Measurements from ENCODE around the gene SLC47A1.
"Not testable (repeated sequence)": the region's sequence is repeated elsewhere in the genome, so short reads cannot be mapped to it uniquely, and the experiment has no call there.

The SLC47A1 gene, protein sequence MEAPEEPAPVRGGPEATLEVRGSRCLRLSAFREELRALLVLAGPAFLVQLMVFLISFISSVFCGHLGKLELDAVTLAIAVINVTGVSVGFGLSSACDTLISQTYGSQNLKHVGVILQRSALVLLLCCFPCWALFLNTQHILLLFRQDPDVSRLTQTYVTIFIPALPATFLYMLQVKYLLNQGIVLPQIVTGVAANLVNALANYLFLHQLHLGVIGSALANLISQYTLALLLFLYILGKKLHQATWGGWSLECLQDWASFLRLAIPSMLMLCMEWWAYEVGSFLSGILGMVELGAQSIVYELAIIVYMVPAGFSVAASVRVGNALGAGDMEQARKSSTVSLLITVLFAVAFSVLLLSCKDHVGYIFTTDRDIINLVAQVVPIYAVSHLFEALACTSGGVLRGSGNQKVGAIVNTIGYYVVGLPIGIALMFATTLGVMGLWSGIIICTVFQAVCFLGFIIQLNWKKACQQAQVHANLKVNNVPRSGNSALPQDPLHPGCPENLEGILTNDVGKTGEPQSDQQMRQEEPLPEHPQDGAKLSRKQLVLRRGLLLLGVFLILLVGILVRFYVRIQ

DNA sequence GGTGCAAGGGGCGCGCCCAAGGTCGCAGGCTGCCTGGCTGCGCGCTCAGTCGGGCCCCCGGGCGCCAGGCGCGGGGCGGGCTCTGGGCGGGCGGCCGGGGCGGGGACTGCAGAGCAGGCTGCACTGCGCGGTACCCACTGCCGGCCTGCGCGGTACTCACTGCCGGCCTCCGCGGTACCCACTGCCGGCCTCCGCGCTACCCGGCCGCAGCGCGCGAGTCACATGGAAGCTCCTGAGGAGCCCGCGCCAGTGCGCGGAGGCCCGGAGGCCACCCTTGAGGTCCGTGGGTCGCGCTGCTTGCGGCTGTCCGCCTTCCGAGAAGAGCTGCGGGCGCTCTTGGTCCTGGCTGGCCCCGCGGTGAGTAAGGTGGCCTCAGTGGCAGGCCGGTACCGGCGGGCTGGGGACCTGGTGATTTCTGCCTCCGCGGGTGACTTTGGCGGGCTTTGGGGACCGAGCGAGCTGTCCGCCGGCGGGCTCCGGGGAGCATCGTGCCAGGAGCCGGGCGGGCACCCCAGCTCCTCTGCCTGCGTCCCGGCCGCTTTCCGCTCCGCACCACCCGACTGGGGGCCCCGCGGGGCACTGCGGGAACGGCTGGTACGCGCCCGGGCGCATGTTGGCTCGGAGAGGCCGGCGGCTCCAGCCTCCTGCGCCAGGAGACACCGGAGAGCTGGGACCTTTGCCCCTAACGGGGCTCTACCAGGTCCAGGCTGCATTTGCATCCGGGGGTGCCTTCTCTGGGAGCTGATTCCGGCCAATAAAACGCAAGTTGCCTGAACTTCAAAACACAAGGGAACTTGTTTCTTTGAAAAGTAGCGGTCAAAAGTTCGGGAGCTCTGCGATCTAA lies at the start of gene SLC47A1:
Gene SLC47A1, plus strand, starts transcription at position 137 of the 844 bp plus-strand sequence. Its CDS starts 86 bp downstream, at position 223.
- peak; percentile 77 for DNase-seq

DNA sequence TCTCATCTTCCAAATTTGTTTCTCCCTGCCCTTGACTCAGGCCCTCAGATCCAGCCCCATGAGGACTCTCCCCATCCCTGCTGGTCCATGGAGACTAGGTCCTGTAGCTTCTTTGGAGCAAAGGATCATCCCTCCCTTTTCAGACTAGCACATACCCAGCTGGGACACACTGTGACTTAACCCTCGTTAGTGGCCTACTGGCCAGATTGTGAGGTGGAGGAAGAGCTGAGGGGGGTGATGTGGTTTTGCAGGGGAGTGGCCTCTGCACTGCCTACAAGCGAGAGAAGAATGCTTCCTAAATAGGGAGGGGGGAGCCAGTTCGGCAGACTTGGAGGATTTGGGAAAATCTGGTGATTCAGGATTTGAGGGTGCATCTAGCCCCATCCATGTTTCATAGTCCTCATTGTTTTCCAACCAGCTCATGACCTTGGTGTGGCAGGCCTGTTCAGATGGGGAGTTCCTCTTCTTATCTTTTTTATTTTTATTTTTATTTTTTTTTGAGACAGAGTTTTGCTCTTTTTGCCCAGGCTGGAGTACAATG lies 47.8 kb upstream of the SLC47A1 start:
- DNase-seq: no peak

DNA sequence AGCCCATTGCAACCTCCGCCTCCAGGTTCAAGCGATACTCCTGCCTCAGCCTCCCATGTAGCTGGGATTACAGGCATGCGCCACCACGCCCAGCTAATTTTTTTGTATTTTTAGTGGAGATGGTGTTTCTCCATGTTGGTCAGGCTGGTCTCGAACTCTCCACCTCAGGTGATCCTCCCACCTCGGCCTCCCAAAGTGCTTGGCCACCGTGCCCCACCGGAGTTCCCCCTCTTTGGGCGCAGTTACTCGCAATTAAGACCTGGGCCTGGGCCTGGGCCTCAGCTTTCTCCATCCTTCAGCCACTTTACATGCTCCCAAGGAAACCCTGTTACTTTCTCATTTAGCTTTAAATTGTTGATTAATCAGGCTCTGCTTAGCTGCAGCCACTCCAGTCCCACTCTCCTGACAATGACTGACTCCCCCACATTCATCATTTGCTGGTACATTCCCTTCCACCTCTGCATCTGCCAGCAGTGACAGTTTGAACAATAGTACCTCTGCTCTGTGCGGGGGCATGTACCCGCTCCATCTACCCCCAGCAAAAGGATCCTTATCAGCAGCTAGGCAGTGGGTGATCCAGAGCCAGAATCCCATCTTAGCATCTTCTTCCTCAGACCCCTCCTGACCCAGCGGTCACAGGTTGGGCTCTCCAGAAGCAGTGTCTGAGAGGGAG lies 47.2 kb upstream of the SLC47A1 start:
- no peak for DNase-seq

DNA sequence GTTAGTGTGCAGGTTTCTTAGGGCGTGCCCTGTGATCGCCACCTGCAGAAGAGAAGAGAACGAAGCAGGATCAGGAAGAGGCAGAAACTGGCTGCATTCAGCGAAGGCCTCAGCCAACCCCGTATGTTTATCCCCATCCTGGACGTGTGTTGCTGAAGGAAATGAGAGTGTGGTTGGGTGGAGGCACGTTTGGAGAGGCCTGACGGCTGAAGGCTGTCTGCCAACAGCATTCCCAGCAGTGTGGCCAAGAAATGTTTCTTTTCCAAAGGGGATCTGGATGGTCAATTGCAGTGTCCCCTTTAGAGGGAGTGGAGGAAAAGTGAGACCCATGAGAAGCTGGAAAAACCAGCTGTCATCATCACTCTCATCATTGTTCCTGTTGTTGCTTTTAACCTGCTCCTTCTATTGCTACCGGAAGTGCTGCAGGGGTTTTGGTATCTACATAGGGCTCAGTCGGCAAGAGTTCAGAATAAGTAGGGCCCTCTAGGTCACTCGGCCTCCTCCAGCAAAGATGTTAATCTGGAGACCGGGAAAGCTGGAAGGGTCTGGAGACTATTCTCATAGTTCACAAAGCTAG lies 46.5 kb upstream of the SLC47A1 start:
- DNase-seq: no peak

DNA sequence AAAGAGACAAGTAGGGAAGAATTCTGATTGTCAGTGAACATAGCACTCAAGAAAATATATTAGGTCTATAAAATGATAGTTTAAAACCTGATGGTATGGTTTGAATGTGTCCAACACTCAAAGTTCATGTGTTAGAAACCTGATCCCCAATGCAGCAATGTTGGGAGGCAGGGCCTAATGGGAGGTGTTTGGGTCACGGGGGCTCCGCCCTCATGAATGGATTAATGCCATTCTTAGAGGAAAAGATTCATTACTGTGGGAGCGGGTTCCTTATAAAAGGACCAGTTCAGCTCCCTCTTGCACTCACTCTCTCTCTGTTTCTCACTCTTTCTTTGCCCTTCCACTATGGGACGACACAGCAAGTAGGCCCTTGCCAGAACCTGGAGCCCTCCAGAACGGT lies 41.5 kb upstream of the SLC47A1 start:
- DNase-seq: no peak

DNA sequence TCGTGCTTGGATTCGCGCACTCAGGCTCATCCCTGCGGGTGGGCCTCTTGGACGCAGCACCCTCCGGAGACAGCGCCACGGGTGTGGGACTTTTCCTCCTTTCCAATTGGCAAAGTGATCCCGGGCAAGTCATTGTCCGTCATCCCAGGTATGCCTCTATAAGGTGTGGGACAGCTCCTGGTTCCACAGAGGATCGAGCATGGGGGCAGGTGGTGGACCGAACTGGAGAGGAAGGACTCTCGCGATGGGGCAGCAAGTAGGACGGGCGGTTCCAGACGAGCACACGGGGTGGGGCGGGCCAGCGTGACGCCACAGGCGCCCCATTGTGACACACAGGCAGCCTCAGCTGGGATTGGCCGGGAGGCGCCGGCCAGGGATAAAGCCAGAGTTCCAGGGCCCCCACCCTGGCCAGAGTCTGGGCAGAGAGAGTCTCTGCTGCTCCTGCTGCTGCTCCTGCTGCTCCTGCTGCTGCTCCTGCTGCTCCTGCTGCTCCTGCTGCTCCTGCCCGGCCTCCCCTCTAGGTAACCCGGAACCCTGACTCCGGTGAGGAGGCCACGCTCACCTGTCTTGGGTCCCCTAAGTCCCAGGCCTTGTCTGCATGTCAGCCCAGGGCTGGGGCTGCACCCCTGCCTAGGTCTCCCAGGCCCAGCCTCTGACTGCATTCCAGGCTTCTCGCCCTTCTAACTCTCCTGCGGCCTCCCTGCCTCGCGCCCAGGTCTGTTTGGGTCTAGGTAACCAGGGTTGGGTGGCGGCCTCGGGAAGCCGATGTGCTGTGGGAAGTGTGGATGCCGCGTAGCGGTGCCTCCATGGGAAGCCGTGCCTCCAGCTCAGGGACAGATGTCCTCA lies 38.5 kb upstream of the SLC47A1 start:
- no peak for DNase-seq

DNA sequence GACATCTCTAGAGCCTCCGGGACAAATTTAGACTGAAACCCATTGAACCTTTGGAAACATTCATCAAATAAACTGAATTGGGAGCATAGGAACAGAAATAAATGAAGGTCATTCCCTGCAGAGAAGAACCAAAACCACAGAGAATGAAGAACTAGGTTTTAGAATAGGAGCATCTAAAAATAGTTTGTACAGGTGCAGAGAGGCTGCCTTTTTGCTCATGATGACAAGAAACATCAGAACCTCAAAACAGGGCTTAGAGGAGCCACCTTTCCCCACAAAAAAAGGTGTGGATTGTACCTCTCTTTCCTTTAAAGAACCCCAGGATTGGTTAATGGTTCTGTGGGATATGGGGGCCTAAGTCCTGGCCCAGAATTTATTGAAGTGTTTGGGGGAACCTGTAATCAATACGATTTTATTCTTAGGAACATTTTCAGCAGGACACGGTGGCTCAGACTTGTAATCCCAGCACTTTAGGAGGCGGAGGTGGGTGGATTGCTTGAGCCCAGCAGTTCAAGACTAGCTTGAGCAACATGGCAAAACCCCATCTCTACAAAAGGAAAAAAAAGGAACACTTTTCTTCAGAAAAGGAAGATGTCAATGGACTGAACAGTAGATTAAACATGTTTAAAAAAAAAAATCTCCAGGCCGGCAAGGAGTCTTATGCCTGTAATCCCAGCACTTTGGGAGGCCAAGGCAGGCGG lies 37.7 kb upstream of the SLC47A1 start:
- no peak for DNase-seq

DNA sequence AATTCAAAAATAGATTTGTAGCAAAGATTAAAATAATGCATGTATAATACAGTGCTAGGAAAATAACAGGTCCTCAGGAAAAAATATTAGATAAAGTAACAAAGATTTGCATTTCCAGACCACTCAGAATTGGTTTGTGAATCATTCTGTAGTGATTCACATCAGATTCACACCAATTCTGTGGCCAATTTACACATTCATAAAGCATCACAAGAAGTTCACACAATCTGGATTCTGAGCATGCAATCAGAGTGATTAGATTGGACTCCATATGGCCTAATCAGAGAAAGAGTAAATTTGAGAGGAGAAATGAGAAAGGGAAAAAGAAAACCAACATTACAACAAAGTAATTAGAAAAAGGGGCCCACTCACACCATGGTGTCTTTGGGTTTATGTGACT lies 36.0 kb upstream of the SLC47A1 start:
- DNase-seq: no peak

DNA sequence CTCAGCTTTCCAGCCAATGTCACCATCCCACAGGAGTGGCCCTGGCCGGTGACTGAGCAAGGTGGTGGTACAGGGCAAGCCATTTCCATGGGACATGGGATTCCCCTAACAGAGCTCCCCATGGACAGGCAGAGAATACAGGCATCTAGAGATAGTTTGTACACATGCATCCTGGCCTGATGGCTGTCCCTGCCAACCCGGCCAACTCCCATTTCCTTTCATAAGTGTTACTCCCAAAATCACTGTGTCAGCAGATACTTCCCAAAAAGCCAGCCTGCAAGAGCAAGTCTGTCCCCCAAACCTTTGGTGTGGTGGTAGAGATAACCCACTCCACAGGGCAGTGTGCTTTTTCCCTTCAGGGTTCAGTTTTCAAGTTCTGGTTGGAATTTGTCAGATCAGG lies 32.4 kb upstream of the SLC47A1 start:
- DNase-seq: no peak

DNA sequence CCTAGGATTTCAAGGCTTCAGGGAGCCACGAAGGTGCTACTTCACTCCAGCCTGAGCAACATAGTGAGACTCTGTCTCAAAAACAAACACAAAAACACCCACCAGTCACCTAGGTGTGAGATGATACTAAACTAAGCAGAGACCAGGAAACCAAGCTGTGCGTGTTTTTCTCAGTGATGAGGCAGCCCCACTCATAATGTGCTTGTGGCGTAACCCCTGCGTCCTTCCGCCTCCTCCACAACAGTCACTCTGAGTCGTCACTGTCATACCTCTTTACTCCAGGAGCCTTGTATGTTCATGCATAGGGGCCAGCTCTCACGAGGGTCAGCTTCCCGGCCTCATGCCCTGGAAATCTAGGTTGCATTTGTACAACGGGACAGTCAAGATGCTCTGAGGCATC lies 31.1 kb upstream of the SLC47A1 start:
- no peak for DNase-seq

DNA sequence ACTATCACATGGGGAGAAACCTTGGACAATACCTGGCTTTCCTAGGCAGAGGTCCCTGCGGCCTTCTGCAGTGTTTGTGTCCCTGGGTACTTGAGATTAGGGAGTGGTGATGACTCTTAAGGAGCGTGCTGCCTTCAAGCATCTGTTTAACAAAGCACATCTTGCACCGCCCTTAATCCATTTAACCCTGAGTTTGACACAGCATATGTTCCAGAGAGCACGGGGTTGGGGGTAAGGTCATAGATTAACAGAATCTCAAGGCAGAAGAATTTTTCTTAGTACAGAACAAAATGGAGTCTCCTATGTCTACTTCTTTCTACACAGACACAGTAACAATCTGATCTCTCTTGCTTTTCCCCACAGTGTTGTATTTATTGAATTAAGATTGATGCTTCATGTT lies 28.1 kb upstream of the SLC47A1 start:
- DNase-seq: not testable (repeated sequence)

DNA sequence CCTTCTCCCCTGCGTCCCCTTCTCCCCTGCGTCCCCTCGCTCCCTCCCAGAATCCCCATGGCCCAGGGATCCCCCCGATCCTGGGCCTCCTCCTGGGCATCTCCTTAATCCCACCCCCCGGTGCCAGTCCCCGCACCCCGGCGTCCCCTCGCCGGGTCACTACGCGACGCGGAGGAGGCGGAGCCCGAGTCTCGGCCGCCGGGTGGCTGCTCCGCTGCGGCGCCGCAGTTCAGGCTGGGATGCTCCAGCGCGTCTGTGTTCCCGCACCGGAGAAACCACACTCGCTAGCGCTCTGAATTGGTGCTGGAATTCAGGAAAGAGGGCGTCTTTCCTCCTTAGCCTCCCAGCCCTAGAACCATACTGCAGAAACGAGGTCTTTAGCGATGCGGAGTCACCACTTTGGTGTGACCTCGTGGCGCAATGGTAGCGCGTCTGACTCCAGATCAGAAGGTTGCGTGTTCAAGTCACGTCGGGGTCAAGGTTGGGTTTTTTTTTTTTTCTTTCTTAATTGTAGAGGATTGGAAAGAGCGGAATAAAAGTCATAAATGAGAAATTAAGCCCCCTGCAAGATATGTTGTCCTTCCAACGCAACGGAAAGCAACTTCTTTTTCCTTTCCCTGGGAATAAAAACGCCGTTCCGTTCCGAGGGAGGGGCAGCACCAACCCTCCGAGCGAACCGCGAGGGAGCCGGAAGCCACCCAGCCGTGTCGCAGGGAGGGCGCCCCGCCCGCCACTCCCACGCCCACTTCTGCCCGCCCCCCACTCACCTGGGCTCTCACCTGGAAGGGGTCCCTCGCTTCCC lies 25.7 kb upstream of the SLC47A1 start:
- peak; percentile 97 for DNase-seq

DNA sequence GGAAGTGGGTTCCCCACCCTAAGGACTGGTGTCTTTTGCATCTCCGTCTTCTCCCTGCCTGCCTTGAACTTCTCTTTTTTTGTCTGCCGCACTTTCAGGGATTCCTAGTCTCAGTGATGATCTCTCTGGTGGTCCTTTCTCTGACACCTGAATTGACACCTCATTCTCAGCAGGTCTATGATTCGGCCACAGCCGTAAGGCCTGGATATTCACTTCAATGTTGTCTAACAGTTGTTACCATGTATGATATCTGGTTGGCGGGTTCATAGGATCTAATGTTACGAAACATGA lies 25.1 kb upstream of the SLC47A1 start:
- DNase-seq: no peak

DNA sequence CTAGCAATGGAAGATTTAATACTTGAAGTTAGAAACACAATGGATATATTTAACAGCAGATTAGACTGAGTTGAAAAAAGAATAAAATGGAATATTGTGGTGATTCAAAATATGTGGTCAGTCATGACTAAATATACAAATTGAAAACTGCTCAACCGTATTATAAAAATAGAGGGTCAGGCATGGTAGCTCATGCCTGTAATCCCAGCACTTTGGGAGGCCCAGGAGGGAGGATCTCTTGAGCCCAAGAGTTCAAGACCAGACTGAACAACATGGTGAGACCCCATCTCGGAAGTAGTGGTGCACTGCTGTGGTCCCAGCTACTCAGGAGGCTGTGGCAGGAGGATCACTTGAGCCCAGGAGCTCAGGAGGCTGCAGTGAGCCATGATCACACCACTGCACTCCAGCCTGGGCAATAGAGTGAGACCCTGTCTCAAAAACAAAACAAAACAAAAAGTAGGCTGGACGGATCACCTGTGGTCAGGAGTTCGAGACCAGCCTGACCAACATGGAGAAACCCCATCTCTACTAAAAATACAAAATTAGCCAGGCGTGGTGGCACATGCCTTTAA lies 24.3 kb upstream of the SLC47A1 start:
- not testable (repeated sequence) for DNase-seq

DNA sequence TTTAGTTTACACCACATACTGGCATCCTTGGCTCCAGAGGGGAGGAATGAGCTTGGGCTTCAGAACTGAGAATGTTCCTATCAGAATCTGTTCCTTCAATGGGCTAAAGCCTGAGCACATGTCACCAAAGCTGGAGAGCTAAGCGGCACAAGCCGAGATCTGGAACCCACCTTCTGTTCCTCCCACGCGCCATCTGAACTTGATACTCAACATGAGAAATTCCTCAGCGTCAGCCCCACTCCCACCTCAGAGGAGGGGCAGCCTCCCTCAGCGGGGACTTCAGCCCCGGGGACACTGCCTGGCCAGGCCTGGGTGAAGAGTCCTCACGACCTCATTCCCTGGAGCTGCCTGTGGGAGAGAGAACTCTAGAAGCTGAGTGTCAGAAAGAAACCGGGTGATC lies 22.8 kb upstream of the SLC47A1 start:
- no peak for DNase-seq

DNA sequence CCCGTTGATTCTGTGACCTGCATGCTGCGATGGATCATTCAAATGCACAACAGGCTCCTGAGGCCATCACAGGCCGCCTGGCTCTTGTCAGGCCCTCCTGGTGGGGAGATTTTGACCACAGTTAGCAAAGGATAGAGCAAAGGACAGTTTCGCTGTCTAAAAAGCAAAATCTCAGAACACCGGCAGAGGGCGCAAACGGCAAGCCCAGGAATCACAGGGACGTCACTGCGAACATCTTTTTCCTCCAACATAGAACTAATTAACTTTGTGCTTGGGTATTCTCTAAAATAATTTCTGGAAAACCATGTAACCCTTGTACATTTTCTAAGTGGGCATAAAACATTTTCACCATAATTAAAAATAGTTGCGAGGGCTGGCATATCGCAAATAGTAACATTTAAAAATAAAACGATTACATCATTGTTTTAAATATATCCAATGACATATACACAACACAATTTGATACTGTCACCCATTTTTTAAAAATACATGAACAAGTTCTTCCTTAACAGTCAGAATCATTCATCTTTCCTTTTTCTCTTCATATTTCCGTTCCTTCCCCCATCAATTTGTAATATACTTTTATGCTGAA lies 19.7 kb upstream of the SLC47A1 start:
- DNase-seq: peak; percentile 77

DNA sequence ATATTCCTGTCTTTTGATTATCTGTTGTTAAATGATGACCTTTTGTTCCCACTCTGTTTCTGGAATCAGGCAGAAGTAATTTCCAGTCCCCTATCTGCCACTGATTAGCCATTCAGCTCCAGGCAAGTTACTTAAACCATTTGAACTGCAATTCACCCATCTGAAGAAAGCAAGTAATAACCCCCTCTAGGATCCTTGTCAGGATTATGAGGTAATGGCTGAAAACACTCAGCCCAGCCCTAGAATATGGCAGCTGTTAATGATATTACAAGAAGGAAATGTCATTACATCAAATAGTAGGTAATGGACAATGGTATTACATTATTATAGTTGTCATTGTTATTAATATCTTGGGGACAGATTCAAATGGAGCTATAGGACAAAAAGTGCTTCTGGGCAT lies 16.0 kb upstream of the SLC47A1 start:
- no peak for DNase-seq

DNA sequence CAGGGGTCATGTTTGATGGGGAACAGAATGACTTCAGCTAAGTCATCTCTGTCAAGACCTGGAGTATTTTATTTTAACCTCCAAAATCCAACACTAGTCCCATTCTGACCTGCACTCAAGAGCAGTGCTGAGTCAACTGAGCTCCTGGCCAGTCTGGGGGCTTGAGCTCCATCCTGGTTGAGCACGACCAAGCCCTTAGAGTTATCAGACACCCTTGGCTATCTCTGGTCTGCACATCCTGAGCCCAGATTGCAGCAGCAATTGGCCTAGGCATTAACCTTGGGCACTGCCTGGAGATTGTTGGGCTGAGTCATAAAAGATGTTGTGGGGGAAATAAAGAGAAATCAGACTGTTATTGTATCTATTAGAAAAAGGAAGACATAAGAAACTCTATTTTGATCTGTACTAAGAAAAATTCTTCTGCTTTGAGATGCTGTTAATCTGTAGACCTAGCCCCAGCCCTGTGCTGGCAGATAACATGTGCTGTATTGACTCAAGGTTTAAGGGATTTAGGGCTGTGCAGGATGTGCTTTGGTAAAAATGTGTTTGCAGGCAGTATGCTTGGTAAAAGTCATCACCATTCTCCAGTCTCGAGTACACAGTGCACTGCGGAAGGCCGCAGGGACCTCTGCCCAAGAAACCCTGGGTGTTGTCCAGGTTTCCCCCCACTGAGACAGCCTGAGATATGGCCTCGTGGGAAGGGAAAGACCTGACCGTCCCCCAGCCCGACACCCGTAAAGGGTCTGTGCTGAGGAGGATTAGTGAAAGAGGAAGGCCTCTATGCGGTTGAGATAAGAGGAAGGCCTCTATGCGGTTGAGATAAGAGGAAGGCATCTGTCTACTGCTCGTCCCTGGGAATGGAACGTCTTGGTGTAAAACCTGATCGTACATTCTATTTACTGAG lies 14.0 kb upstream of the SLC47A1 start:
- not testable (repeated sequence) for DNase-seq
